GM18505 (cell line): ENCODE measurements around the gene RNF220.

Source experiments
- ATAC-seq: cut with Tn5 transposase; IDR thresholded peaks from one replicate; pipeline ENCODE4 v1.9.1; 2021; ENCODE audit not compliant: unreplicated experiment
- POLR2A ChIP-seq: IDR thresholded peaks from 4 replicates; pipeline ENCODE4 v1.6.1; 2011; ENCODE audit warnings: borderline replicate concordance; ENCODE audit not compliant: insufficient read depth, insufficient read length; ENCODE audit errors: extremely low read depth

The RNF220 gene

GRCh38 chr1:44587796-44588460 lies 182.9 kb downstream of the RNF220 start:
- no peak for TF ChIP-seq POLR2A
- ATAC-seq, result no peak

DNA sequence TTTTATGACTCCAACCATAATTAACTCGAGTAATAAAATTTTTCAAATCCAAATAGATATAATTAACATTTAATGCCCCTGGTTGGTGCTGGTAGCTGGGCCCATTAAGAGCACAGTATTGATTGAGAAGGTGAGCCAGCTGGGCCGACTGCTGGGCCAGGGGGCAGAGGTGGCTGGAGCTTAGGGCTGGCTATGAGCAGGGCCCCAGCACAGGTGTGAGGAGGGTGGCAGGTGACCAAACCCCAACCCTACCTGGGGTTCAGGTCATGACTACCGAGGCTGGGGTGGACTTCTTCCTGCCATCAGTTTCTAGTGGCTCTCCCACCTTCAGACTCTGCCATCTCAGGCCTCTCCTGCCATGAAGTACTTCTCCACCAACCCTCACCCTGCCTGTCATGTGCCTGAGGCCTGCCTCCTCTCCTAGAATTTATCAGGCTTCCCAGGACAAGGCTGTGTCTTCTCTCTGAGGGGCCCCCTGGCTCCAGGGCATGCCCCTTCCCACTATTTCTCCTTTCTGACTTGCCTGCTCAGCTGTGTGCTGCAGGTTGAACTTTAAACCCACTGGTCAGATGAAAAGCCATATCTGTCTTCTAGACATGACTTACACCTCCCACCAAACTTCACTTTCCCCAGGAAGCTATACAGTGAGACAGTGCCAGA lies 183.6 kb downstream of the RNF220 start:
- no peak for ATAC-seq

DNA sequence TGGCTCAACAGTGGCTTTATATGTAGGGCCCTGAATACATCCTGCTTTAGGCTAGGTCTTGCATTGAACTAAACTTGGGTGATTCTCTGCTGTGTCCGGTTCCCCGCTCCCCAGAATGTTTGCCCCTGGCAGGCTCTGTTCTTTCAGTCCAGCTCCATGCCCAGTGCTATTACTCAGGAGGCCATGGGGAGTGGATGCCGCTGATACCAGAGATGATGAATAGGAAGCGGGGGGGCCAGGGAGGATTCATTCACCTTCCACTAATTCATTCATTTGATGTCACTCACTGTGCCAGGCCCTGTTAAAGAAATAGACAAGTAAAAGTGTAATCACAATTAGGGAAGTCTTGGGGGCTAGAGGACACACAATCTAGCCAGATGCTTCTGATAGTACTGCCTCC lies 185.4 kb downstream of the RNF220 start:
- ATAC-seq, result no peak
- no peak for TF ChIP-seq POLR2A

More for the DNA sequence above, 183.6 kb downstream of the RNF220 start:
- TF ChIP-seq POLR2A, result no peak

GRCh38 chr1:44591381-44591780 lies 186.3 kb downstream of the RNF220 start:
- no peak for ATAC-seq
- TF ChIP-seq POLR2A, result no peak

DNA sequence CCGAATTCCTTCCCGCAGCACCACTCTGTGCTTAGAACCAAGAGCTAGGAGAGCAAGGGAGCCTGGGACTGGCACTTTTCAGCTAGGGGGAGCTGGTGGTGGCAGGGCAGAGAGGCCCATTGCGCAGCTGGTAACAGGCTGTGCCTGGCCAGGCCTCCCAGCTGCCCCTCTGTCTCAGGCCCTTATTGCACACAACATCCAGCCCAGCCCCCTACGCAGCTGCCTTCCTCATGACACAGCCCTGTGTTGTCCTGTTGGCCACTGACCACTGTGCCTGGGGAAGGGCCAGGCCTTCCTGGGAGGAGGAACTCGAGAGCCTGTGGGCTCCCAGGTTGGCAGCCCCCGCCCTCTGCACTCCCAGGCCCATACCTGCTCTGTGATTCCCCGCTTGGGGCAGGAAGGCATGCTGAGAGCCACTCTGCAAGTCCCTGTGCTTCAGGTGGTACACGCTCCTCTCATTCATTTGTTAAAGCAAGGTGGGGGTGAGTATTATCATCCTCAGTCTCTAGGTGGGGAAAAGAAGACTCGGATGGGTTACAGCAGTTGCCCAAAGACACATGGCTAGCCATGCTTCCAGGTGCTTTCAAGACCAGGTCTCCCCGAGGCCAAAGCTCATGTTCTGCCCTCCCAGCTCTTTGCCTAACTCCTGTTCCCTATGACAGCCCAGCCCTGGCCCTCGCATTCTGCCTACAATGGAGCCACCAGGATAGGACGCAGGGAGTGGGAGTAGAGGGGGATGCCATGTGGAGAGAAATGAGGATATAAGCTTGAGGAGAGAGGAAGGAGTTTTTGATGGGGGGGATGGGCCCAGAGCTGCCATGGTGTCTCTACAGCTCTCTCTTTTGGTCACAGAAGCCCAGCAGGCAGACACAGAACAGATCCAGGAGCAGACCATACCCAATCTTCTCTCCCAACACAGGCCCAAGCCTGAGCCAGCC lies 187.4 kb downstream of the RNF220 start:
- ATAC-seq, result no peak
- TF ChIP-seq POLR2A, result no peak

- no peak for ATAC-seq
- TF ChIP-seq POLR2A, result no peak
These were observed 189.3 kb downstream of the RNF220 start for GRCh38 chr1:44594353-44594752.

GRCh38 chr1:44594871-44595735 lies 190.0 kb downstream of the RNF220 start:
- ATAC-seq, result peak; percentile 58
- no peak for TF ChIP-seq POLR2A

DNA sequence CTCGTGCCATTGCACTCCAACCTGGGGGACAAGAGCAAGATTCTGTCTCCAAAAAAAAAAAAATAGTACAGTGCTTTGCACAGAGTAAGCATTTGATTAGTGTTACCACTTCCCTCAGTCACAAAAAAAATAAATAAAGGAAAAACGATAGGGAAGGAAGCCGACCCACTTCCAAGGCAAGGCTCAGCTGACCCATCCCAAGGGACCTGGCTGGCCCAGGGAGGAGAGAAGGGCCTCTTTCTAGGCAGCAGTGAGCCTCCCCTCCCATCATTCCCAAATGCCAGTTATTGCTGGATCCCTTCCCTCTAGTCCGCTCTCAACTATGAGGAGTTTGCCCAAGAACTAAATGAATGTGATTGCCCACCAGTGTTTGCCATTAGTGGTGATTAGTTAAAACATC lies 191.5 kb downstream of the RNF220 start:
- ATAC-seq, result no peak

DNA sequence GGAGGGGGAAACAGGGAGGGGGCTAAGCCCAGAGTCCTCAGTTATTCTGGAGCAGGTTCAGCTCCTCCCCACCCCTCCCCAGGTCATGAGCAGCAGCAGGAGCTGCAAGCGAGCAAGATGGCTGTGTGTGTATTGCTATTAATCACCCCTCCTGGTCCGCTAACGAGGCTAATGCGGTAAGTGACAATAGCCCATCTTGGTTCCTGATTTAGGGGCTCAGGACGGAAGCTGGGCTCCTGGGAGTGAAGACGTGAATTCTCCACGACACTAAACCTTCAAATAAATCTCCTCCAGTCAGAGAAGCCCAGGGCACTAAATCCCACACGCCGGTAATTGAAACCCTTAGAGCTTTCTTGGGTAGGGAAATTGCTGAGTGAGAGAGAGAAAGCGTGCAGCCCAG lies 193.1 kb downstream of the RNF220 start:
- no peak for TF ChIP-seq POLR2A
- ATAC-seq, result no peak

More for the DNA sequence above, 191.5 kb downstream of the RNF220 start:
- no peak for TF ChIP-seq POLR2A

DNA sequence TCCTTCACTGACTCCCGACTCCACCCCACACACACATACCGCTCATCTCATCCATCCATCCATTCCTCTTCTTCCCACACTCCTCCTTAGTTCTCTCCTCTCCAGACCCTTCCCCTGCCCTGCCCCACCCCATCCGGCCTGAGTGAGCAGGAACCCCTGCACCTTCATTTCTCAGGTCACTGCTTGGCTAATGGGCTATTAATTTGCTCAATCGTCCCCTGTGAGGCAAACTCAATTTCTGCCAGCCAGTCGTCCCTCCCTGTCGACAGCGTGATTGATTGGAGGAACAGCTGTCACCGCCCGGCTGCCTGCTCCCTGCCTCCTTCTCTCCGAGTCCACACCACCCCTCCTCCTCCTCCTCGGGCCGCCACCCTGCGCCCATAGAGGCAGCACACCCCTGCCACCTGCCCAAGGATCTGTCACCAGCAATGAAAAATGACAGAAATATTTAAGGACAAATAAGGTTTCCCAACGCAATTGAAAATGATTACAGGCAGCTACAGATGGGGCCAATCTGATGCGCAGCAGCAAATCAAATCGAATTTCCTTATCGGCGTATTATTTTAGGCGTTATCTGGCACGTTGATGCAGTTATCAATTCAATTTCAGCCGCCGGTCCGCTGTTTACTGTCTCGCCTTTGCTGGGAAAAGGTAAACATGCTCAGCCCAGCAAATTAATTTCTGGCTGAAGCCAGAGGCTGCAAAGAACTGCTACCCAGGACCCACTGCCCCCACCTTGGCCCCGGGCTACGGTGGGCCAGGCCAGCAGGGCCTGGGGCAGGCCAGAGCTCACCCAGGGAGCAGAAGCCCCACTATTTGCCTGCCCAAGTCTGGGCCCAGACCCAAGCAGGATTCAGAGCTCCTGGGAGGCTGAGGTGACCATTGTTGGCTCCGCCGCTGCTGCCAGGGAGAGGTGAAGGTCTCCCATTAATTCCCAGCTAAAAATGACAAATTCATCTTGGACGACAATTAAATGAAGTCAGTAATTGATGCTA lies 197.9 kb downstream of the RNF220 start:
- TF ChIP-seq POLR2A, result no peak
- ATAC-seq, result no peak

- no peak for TF ChIP-seq POLR2A
- ATAC-seq, result no peak
These were observed 198.7 kb downstream of the RNF220 start for GRCh38 chr1:44603718-44604117.
